Stimulated activated CD4-positive, alpha-beta T cell treated with anti-CD3 and anti-CD28 coated beads, Interleukin-1b, Interleukin-23, amount 100 ng/mL, for 4 hours (primary cell): Measurements from ENCODE around the gene CST1.
"Not testable (repeated sequence)": the region's sequence is repeated elsewhere in the genome, so short reads cannot be mapped to it uniquely, and the experiment has no call there.

ENCODE experiments used
- DNase-seq, 2 donors: peaks; one replicate each; pipeline ENCODE4 v3.0.0-alpha.2; 2020; ENCODE audit warnings: low read depth in 2 of 2

CST1 gene, protein sequence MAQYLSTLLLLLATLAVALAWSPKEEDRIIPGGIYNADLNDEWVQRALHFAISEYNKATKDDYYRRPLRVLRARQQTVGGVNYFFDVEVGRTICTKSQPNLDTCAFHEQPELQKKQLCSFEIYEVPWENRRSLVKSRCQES

GRCh38 chr20:23750786-23751185 lies at the start of gene CST1:
Gene CST1, minus strand, starts transcription at chr20:23750935. Its CDS starts 69 bp downstream, at chr20:23750866.
- not testable (repeated sequence) for DNase-seq

- not testable (repeated sequence) for DNase-seq
Observed at GRCh38 chr20:23799216-23799847, 48.6 kb upstream of the CST1 start.

DNA sequence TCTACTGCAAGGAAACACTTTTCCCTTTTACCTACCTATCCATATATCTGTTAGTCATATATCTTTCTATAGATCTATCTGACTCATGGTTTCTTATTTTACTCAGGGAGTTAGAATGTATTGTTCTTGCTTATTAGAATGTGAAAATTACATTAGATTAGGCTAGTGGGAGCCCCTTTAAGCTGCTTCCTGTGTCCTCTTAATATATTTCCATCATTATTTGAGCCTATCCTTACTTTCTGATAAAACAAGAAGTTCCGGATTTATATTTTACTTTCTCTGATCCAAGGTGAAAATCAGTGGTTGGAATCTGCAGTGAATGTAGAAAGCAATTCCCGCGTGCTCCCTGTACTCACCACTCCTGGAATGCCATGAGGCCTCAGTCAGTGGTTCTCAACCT lies 44.8 kb upstream of the CST1 start:
- DNase-seq, result no peak

- no peak for DNase-seq
Observed at GRCh38 chr20:23794841-23795240, 44.1 kb upstream of the CST1 start.

- DNase-seq, result no peak
Observed at GRCh38 chr20:23794065-23794464, 43.3 kb upstream of the CST1 start.

DNA sequence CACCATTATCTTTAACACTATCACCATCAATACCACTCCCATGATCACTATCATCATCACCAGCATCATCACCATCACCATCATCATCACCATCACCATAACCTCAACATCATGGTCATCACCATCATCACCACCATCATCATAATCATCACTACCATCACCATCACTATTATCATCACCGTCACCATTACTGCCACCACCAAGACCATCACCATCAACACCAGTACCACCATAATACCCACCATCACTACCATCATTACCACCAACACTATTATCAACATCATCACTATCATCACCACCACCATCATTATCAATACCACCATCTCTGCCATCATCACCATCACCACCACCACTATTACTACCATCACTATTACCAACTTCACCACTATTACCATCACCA lies 32.7 kb upstream of the CST1 start:
- DNase-seq, result no peak

DNA sequence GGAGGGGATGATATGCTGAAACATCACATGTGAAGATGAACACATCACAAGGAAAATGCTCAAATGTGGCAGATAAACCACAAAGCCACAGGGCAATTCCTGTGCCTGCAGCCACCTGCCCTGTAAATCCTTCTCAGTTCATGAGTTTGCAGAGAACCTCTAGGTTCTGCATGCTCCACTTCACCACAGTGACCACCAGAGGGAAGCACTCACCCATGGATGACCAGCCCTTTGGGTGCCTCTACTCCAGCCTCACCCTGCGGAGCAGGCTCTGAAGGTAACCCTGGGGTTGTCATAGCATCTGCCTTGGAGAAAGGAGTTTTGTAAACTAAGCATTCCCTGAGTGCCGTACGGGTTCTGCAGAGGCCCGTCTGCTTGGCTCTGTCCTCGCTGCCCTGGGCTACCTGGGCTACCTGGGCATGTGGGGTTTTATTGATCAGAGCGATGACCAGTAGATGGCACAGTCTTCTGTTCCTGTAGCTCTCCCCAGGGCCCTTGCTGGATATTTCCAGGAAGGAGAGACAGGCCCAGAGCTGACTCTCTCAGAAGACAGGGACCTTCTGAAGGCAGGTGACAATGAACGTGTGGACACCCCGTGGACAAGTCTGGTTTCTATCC lies 31.7 kb upstream of the CST1 start:
- no peak for DNase-seq

DNA sequence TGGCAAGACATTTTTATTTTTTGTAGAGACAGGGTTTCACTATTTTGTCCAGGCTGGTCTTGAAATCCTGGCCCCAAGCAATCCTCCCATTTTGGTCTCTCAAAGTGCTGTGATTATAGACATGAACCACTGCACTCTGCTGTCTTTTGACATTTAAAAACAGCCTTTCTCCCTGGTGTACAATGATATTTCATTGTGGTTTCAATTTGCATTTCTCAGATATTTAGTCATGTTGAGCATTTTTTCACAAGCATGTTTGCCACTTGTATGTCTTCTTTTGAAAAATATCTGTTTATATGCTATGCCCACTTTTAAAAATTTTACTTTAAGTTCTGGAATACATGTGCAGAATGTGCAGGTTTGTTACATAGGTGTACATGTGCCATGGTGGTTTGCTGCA lies 27.9 kb upstream of the CST1 start:
- DNase-seq, result not testable (repeated sequence)

DNA sequence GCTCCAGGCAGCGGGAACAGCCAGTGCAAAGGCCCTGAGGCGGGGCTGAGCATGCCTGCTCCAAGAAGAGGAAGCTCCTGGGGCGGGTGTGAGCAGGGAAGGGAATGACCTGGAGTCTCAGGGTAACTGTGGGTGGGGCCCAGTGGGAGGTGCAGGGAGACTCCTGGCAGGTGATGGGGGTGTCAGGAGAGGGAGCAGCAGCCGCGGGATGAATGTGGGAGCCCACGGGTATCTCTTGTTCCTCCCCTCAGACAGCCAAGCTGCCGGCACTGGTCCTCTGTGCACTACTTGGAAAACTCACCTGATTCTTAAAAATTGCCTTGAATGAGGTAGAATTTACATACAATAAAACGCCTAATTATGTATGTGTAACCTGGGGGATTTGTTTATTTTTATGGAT lies 26.6 kb upstream of the CST1 start:
- DNase-seq, result not testable (repeated sequence)

DNA sequence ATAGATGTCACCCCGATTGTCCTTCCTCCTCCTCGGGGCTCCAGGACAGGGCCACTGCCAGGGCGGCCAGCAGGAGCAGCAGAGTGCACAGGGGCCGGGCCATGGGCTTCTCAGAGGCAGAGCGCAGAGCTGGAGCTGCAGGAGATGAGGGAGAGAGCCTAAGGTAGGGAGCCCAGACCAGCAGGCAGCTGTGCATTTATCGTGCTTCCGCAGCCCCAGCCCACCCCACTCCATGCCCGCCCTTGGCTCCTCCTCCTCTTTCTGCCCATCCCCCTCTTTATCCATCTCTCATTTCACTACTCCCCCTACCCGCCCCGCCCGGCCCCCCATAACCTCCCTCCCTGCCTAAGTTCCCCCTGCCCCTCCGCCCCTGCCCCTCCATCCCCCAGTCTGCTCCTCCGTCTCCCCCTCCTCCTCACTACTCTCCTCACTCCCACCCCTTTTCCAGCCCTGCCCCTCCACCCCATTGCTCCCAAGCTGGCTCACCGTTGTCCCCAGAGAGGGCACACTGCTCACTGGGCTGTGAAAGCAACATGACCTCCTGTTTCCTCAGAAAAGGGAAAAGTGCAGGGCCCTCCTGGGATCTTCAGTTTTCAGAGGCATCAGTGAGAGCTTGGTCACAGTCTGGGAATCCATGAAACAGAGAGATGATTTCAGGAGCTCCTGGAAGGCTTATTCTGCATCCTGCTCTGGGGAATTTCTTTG lies 25.5 kb upstream of the CST1 start:
- no peak for DNase-seq

DNA sequence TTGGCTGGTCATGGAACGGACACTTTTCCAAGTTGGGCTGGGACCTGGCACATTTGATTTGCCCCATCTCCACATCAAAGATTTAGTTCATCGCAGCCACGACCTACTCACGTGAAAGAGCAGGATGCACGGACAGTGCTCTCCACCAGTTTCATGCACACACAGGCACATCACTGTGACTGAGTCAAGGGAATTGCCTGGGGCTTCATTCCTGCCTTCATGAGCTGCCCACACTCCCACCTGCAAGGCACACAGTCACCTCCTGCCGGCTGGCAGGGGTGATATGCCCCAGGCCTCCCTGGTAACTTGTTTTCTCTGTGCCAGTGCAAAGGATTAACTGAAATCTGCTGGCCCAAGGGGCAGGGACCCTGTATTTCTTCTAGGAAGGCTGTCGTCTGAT lies 23.3 kb upstream of the CST1 start:
- no peak for DNase-seq

GRCh38 chr20:23773579-23773978 lies 22.8 kb upstream of the CST1 start:
- no peak for DNase-seq

- DNase-seq, result no peak
Observed at GRCh38 chr20:23773127-23773526, 22.4 kb upstream of the CST1 start.

DNA sequence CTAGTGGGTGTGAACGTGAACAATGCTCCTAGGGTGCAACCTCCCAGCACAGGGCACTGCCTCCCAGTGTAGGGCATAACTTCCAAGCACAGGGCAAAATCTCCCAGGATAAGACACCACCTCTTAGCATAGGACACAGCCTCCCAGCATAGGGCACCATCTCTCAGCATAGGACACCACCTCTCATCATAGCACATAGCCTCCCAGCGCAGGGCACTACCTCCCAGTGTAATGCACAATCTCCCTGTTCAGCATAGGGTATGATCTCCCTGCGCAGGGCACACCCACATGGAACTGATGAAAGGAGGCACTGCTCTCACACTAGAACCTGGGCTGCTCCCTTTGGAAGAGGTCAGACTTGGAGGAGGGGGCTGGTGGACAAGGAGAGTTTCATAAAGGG lies 21.3 kb upstream of the CST1 start:
- no peak for DNase-seq

DNA sequence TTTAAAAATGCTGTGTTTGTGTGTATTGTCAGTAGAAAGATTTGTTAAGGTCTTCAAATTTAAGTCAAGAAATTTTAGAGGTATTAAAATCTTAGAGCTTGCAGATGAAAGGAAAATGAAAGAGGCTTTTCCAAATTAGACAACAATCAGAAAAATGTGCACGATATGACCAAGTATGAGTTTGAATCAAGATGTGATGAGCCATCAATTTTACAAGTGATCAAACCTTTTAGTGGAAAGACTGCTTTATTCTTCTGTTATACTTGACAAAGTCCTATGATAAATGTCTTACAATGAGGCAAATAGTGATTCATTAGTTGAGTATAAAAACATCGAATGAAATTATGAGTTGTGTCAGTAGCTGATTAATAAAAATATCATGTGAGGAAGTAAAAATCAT lies 19.6 kb upstream of the CST1 start:
- no peak for DNase-seq

- DNase-seq, result not testable (repeated sequence)
Observed at GRCh38 chr20:23768520-23768919, 17.8 kb upstream of the CST1 start.

DNA sequence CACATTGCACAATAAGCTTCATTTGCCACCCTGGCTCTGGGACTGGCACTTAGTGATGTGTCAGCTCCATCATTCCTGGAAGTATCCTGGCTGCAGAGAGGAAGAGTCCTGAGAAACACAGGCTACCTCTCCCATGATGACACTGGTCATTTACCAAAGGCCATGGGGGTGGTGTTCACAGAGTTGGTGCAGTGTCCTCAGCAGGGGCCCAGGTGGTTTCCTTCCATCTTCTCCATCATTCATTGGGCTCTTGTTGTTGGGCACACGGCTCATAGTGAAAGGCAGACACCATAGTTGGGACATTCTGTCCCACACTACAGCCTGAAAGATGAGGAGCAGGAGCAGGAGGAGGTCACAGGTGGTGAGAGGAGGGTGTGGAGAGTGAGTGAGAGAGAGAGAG lies 15.8 kb upstream of the CST1 start:
- no peak for DNase-seq

DNA sequence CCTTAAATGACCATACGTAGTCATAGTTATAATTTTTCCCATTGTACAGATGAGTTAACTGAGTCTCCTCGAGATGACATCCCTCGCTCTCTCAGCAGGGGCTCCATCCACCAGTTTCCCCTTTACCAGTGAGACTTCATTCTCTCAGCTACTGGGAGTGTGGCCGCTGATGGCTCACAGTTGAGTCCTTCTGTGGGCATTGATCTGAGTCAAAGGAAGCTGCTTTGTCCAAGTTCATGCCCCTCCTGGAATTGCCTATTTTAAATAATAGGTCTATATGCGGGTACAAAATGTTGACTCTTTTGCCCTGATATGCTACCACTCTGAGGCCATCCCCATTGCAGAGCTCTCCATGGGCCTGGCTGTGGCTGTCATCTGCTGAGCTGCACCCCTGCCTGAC lies 14.8 kb upstream of the CST1 start:
- DNase-seq, result no peak

- DNase-seq, result not testable (repeated sequence)
Observed at GRCh38 chr20:23764630-23765029, 13.9 kb upstream of the CST1 start.

GRCh38 chr20:23763345-23763744 lies 12.6 kb upstream of the CST1 start:
- no peak for DNase-seq

DNA sequence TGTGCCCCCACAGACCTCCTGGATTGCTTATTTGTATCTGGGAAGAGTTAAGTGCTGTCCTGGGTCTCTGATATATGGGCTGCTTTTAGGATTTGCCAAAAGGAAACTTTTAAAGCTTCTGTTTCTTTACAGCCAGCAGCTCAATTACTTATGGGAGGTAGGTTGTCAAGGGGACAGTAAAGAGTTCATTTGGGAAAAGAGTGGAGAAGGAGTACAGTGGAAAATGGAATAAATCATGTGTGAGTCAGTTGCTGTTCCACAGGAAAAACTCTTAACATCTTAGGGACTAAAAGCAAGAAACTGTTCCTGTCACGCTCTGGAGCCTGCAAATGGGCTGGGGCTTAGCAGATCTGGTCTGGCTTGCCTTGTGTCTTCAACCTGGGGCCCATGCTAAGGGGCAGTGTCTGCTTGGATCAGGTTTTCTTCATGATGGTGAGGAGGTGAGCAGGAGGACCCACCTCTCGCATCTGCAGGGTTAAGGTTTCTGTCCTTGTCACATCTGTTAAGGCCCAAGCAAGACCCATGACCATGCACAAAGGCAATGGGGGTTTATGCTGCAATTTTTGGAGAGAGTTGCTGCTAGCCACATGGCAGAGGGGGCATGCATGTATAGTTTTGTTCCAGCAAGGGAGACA lies 8.7 kb upstream of the CST1 start:
- DNase-seq, result no peak

GRCh38 chr20:23756792-23757191 lies 6.1 kb upstream of the CST1 start:
- not testable (repeated sequence) for DNase-seq
